CD4-positive, alpha-beta T cell treated with Interleukin-2 at 100 ng/mL for 4 hours (primary cell): ENCODE results near the gene KCNQ1.

Experiments used
- DNase-seq: peaks from one replicate; pipeline ENCODE4 v3.0.0-alpha.2; 2020; ENCODE audit warnings: low spot score

KCNQ1 gene

DNA sequence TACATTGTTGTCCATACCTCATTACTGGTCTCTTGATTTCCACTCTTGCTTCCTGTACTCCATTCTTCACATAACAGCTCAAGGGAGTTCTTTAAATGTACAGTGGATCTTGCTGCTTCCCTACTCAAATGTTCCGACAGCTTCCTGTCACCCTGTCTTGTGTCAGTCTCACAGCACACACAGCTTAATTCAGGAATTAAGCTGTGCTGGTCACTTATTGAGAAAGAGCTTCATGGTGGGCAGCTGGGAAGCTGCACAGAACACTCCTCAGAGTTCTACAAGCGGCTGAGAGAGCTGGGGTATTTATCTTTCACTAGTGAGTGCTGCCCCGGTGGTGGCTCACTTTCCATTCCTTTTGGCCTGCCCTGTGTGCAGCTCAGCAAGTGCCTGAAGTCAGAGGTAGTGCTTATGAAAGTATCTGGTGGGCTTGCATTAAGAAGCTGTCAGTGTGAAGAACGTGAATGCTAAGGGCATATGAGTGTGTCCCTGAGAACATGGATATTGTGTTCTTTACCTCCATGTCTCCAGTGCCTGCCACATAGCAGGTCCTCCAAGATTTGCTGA lies 206.3 kb downstream of the KCNQ1 start:
- DNase-seq = no peak

DNA sequence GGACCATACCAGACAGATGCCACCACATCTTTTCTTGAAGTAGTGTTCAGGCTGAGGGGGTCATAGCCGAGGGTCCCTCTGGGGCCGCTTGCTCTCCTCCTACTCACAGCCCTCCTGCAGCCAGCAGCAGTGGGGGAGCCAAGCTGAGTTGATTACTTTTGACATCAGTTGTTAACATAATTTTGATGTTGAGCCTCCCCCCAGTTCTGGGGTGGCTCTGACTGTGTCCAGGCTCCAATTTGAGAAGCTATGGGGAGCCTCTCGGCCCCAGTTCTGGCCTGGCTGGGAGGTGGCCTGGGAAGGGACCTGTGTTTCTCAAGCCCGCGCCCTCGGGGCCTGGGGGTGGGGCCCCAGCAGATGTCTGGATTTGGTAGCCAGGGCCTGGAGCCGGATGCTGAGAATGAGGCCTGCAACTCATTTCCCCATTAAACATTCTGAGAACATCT lies 207.0 kb downstream of the KCNQ1 start:
- no peak for DNase-seq

DNA sequence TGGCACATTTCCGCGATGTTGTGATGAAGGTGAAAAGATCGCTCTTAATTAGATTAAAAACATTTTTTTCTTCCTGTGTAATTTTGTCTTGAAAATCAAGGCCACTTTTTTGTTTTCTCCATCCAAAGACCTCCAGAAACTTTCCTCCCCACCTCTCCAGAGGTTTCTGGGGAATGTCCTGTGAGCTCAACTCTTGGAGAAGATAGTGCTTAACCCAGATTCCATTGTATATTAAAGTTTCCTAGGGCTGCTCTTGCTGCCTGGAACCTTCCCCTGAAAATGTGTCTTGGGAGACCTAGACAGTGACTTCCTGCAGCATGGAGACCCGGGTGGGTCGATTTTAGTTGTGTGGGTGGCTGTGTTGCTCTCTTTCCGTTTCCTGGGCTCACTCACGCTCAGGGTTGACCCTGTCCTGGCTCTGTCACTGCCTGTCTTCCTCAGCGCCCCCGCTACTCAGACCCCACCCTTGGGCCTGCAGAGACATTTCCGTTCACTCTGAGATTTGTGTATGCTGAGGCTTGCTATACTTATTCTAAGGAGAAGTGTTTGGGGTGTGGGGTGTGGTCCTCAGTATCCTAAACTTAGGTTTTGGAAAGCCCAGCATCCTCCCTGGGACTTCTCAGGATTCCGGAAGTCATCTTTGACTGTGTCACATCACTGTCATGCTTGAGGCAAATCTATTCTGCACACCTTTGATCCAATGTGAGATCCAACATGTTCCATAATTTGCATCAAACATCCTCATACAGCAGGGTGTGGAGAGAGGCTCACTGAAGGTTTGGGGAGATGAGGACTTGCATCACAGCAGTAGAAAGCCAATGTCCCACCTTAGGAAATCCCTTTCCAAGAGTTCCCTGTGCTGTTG lies 207.8 kb downstream of the KCNQ1 start:
- no peak for DNase-seq

DNA sequence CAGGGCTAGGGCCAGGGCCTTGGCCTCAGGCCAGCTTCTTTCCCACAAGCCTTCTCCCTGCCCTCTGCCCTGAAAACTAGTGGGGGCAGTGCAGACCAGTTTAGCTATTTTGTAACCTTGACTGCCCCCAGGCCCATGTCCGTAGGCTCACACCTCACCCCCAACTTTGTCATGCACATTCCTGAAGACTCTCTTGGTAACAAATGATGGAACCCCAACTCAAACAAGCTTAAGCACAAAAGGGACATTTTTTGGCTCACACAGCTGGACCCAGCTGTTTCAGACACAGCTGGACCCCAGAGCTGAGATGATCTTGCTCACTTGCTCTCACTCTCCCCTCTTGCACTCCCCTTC lies 208.4 kb downstream of the KCNQ1 start:
- no peak for DNase-seq

DNA sequence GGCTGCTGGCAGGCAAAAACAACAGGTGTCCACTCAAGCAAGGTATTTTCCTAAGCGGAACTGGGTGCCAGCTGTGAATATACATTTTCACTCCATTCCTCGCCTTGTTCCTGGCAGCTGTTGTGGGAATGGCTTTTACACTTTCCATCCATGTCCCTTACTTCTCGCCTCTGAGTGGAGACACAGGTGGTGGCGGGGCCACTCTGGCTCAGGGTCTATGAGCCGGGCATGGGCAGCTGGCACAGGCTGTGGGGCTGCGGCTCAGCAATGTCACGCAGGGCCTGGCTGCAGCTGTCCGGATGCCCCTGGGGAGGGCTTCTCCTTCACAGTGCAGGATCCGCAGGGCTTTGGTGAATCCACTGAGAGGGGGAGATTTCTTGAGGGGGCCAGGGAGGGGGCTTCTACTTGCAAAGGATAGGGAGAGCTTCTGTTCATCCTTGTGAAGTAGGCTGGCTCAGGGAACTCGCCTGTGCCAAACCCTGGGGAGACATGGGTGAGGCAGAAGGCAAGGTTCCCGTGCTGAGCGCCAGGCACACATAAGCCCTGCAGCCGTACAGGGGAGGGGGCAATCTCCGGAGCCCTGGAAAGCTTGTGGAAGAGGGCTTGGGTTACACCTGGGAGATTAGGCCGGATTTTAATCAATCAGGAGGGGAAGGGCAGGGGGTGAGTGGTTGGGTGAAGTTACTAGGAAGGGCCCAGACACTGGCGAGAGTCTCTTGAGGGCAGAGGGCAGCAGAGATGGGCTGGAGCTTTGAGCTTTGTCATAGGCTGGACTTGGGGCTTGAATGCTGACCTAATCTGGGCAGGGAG lies 209.3 kb downstream of the KCNQ1 start:
- DNase-seq = no peak

DNA sequence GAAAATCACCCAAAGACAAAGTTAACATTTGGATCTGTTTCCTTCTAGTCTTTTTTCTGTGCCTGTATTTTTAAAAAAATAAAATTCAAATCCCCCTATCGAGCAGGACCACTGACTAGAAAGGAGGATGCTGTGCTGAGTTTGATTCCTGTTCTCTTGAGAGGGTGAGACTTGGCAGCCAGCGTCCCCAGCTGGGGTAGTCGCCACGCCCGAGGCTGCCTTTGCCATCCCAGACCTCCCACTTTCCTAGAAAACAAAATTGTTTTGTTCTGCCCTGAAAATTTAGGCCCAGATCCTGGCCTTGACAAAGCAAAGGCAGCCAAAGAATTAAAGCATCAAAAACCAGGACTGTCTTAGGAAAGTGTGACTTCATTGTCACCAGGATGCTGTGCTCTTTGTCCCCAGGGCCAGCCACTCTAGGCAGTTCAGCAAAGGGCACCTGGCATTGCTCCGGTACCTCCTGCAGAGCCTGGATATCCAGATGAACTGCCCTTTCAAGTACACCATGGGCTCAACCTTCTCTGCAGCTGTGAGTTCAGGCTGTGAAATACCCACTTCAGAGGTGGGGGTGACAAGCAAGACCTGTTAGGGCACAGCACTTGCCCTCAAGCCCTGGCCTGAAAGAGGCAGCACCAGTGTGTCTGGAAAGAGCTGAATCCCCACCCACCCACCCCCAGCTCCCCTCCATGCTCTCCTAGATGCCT lies 210.4 kb downstream of the KCNQ1 start:
- DNase-seq = no peak

DNA sequence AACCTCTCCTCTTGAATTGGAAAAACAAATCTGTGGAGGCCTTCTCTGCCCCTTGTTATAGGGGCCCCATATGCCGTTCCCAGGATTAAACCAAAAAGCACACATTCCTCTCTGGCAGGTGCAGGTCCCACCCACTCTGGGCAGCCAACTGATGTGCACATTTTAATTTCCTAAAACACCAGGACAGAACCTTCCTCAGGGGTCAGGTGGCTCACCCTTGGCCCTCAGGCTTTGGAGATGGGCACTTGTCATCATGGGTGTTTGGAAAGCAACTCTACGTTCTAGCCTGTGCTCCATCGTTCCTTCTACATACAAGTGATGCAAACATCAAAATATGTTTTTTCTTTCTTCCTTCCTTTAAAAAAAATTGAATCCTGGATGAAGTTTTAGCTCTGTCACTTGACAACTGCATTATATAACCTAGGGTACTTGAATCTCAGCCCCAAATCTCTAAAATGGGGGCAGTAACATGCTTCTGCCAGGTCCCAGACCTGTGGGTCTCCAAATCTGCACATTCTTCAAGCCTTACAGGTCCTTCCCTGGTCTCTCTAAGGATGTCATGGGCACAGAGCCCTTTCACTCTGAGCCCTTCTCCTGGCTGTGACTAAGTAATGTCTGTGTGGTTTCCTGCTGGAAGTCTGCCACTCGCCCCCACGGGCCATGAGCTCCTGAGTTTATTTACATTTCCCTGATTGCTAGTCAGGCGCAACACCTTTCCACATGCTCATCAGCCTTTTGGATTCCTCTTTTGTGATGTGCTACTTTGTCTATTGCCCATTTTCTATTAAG lies 211.2 kb downstream of the KCNQ1 start:
- DNase-seq = no peak

DNA sequence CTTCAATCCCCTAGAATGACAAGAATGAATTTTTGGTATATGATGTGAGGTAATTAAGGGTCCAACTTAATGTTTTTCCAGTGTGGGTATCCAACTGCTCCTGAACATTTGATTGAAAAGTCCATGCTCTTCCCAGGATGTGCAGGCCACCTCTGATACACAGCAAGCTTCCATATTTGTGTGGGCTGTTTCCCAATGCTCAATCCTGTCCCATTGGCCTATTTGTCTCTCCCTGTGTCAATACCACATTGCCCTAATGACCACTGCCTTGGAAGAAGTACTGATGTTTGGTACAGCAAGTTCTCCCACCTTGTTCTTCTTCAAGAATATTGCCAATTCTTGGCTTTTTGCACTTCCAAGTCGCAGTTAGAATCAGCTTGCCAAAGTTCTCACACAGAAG lies 212.1 kb downstream of the KCNQ1 start:
- no peak for DNase-seq

DNA sequence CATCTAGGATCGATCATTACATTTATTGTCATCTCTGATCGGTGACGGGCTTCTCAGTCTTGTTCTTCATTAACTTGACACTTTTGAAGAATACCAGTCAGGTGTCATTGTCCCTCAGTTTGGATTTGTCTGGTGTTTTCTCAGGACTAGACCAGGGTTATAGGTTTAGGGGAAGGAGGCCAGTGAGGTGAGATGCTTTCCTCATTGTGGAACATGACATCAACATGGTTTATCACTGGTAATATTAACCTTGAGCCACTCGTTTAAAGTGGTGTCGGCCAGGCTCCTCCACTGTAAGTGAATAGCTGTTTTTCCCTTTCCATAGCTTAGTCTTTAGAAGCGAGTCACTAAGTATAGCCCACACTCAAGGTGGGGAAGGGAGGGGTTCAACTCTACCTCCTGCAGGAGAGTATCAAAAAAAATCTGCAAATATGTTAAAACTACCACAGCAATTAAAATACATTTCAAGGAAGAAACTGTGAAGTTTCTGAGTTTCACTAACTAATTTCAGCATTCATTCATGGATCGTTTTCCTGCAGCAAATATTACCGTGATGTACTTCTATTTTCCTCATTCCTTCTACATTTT lies 213.0 kb downstream of the KCNQ1 start:
- no peak for DNase-seq

DNA sequence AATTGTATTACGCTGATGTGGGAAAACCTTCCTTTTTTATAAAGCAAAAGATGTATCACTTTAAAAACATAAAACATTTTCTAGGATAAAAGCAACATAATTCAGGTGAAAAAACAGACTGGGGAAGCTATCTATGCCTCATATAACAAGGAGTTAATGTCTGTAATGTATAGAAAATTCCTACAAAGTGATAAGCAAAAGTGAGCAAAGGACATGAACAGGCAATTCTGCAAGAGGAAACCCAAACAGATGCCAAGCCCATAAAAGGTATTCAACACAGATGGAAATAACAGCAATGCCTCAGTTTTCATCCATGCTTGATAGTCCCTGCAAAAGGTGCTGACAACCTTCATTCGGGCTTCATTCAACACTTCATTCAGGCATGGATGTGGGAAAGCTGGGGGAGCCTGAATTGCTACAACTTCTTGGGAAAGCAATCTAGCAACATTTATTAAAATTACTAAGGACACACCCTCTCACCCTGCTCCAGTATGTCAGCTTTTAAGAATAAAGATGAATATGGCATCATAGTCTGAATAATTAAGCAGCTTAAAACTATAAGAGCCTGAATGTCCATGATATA lies 215.6 kb downstream of the KCNQ1 start:
- DNase-seq = no peak

DNA sequence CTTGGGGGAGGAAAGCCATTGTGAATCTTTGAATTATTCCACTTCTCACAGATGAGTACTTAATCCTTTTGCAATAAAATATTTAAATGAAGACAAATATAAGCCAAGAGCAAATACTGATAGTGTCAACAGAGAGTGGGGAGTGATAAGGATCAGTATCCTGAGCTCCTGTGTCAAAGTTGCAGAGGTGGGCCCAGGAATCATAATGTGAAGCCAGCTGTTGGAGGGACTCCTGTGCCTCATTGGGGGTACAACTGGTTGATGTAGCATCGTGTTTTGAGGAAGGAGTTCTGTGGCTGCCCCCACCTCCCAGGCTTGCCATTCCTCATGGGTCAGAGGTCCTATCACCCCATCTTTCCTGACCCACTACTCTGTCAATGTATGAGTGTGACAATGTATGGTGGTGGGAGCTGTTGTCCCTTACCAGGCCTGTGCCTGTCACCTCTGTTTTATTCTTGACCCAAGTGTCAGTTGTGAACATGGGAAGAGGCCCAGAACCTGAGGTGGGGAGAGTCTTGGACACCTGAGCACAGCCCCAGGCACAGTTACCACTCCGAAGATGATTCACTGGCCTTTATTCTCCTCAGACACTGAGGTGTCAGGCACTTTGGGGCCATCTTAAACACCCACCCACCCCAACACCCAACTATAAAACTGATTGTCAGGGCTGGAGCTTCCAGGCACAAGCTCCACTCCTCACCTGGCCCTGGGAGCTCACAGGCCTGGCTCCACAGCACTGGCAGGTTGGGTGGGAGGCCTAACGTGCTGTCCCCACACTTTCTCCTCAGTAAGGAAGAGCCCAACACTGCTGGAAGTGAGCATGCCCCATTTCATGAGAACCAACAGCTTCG lies 216.6 kb downstream of the KCNQ1 start:
- DNase-seq = no peak

DNA sequence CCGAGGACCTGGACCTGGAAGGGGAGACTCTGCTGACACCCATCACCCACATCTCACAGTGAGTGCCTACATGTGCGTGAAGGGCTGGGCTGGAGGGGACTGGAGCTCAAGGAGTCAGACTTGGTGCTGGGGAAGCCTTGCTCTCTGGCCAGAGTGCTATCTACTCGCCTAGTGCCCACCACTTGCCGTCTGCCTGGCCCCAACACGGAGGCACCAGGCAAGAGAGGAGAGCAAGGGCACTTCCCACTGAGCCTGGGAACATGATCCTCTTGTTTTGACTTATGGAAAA lies 217.2 kb downstream of the KCNQ1 start:
- DNase-seq = no peak

DNA sequence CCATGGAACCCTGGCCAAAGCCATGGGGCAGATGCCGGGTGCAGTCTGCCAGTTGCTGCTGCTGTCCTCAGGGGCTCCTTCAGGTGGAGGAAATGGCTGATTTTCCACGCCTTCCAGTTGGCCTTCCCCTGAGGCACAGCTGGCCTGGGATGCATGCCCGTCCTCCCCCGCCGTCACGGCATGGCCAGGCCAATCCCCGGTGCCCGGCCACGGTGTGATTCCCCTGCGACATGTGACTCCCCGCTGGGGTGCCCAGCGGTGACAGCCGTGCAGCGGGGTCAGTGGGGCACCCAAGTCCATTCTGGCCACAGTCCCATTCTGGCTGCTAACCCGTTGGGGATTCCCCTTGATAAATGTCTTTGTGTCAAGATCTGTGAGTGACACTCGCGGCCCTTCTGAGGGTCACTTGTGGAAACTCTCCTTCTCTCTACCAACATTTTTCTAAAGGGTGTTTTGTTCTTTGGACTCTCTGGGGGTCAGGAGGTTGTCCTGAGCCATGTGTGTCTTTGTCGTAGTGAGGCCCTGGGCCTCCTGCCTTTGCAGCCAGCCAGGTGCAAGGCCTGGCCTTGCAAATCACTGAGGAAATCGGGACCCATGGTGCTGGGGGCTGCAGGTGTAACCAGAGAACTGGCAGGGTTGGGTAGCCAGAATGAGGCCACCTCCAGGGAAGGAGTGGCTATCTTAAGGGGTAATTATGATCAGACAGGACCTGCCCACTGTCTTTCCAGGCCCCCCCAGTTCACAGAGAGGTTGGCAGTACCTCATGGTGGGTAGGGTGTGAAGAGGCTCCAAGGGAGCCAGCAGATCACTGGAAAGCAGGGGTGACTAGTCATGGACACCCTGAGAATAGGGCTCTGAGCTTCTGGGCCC lies 217.9 kb downstream of the KCNQ1 start:
- no peak for DNase-seq

DNA sequence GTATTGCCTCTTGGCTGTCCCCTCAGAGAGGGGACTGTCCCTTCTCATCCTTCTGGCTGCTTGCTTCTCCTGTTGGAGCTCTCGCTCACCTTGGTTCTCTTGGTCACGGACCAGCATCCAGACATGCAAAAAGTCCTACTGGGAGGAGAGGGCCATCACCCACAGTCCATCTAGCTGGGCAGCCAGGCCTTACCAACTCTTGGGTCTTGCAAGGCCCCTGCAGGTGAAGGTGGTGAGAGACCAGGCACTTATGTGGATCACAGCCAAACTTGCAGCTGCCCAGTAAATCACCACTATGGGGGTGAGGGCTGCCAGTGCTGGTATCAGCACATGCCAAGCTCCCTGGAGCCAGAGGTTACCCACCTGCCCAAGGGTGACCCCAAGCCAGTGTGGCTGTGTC lies 218.7 kb downstream of the KCNQ1 start:
- no peak for DNase-seq

DNA sequence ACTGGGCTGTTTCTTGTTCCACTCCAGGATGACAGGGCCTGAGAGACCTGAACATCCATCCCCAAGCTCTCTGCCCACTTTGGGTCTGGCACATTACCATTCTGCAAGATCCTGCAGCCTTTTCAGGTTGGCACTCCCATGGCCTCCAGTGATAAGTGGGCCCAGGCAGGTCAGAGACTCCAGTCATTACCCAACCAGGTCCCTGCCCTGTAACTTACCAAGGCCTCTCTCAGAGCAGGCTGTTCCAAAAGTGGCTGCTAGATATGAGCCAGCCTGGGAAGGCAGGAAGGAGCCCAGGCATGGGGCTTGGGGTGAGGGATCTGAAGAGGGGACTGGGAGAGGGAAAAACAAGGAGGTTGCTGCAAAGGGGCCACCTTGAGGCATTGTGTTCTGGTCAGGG lies 219.1 kb downstream of the KCNQ1 start:
- DNase-seq = no peak

DNA sequence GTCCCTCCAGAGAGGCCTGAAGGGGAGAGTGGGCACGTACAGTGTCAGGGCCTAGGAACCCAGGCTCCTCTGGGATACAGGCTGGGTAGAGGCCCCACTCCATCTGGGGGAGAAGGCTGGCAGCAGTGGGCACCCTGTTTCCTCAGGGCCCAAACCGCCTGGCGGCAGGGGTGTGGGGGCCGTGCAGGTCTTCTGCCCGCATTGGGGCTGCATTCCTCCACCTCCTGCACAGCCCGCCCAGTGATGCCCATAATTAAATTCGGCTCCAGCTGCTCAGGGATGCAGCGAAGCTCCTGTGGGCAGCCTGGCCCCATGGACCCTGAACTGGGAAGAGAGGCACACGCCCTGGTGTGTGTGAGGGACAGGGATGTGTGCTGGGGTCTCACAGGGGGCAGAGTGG lies 219.6 kb downstream of the KCNQ1 start:
- no peak for DNase-seq

DNA sequence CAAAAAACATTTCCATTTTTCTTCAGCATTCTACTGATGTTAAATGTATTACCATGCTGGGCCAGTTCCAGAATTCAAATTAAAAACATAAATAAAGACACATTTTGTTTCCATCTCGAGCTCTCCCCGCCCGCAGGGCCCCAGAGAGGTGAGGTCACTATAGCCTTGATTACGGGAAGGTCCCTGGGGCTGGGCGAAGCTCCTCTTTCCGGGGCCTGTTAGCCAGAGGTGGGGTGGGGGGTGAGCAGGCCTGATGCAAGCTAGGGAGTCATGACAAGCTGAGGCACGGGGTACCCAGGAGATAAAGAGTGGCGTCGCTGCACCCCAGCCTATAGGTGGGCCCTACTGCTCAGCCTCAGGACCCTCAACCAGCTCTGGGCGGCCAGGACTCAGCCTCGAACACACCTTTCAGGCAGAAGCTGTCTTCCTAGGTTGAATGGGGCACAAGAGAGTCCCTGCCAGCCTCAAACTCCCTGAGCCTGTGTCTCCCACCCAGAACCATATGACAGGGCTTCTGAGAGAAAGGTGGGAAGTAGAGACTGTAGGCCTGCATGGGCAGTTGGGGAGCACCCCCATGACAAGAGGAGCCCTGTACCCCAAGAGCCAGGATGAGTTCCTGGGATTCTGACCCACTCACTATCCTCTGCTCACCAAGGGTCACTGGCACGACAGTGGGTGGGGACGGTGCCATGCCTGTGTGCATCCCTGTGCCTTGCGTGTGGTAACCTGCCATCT lies 220.2 kb downstream of the KCNQ1 start:
- DNase-seq = no peak
